Tibial artery (tissue), 4 donors: ENCODE measurements around the gene TRAPPC10.

Experiments
- DNase-seq, 2 donors: peaks; one replicate each; pipeline ENCODE4 v3.0.0-alpha.2; 2019
- H3K27ac ChIP-seq, 2 donors: fragments of 200-600 bp; sonication (generic) in 1 of 2; 1 replicate in 1 of 2; 2 replicates in 1 of 2; pipeline ENCODE4 v1.5.1; 2018 to 2019; ENCODE audit warnings: mild to moderate bottlenecking in 1 of 2
- H3K27me3 ChIP-seq, 2 donors: fragments of 200-600 bp; sonication (generic) in 1 of 2; one replicate each; pipeline versions ENCODE4 v1.5.1 to v1.6.0; 2016 to 2019
- H3K36me3 ChIP-seq, 3 donors: fragments of 200-600 bp; sonication (generic) in 2 of 3; one replicate each; pipeline ENCODE4 v1.5.1; 2016 to 2019; ENCODE audit warnings: mild to moderate bottlenecking in 2 of 3
- H3K4me1 ChIP-seq, 4 donors: fragments of 200-600 bp; sonication (generic) in 2 of 4; 1 replicate in 3 of 4; 2 replicates in 1 of 4; pipeline ENCODE4 v1.5.1; 2016 to 2019
- H3K4me3 ChIP-seq, 2 donors: fragments of 200-600 bp; sonication (generic) in 1 of 2; 1 replicate in 1 of 2; 2 replicates in 1 of 2; pipeline ENCODE4 v1.5.1; 2018 to 2019; ENCODE audit warnings: mild to moderate bottlenecking in 2 of 2
- H3K9me3 ChIP-seq, 3 donors: fragments of 200-600 bp; sonication (generic) in 1 of 3; one replicate each; pipeline ENCODE4 v1.5.1; 2016 to 2019
- CTCF ChIP-seq, 2 experiments: fragments of 200-600 bp in 1 of 2; fragments of 450-650 bp in 1 of 2; IDR thresholded peaks; one replicate each; pipeline ENCODE4 v1.5.1; 2017 to 2019; ENCODE audit warnings: antibody characterized with exemption in 2 of 2, mild to moderate bottlenecking in 1 of 2, moderate library complexity in 1 of 2
- intact Hi-C: fragments of 100-400 bp; cut with DNase I; formaldehyde crosslinking; loops from one replicate; pipeline ENCODE4 v1.15.0; 2023; ENCODE audit warnings: low total_unique reads

The TRAPPC10 gene

GRCh38 chr21:43972850-43973633 is 39.1 kb upstream of the TRAPPC10 start:
- intact Hi-C loops: no loop called here
- Histone ChIP-seq H3K27ac (no peak overlapping the region), H3K27me3 (no peaks in the 10 kb centered on the region), H3K36me3 (peaks cover 18 to 64% (median 53%) of the 10 kb centered on the region in 3 donors), H3K4me1 (no peaks in the 10 kb centered on the region), H3K4me3 (no peak overlapping the region), H3K9me3 (no peaks in the 10 kb centered on the region)
- TF ChIP-seq CTCF (IDR thresholded peaks at IDR 0.05): no peak
- DNase-seq: no peak

GRCh38 chr21:43973634-43973955 is 38.5 kb upstream of the TRAPPC10 start:
- Histone ChIP-seq H3K36me3 (peaks cover 24 to 64% (median 57%) of the 10 kb centered on the region in 3 donors), H3K9me3 (no peaks in the 10 kb centered on the region), H3K27me3 (no peaks in the 10 kb centered on the region), H3K27ac (no peak overlapping the region), H3K4me3 (no peak overlapping the region), H3K4me1 (no peaks in the 10 kb centered on the region)
- DNase-seq: no peak
- intact Hi-C loops: no loop called here
- TF ChIP-seq CTCF (IDR thresholded peaks at IDR 0.05): no peak

- no peak for TF ChIP-seq CTCF (IDR thresholded peaks at IDR 0.05)
- Histone ChIP-seq H3K4me3 (no peak overlapping the region), H3K36me3 (peaks cover 25 to 61% (median 48%) of the 10 kb centered on the region in 3 donors), H3K27ac (no peak overlapping the region), H3K9me3 (no peaks in the 10 kb centered on the region), H3K4me1 (no peaks in the 10 kb centered on the region), H3K27me3 (no peaks in the 10 kb centered on the region)
- intact Hi-C loops: no loop called here
- no peak for DNase-seq
These were observed 37.2 kb upstream of the TRAPPC10 start for GRCh38 chr21:43974791-43975468.

GRCh38 chr21:43975469-43976098 is 36.5 kb upstream of the TRAPPC10 start:
- no peak overlapping the region for H3K27ac ChIP-seq
- H3K27me3 ChIP-seq: no peaks in the 10 kb centered on the region
- intact Hi-C loops: loop anchor here (2.0 kb wide), 1 partner anchor 165 kb away; no protein-coding TSS in a partner anchor
- TF ChIP-seq CTCF (IDR thresholded peaks at IDR 0.05): peak; percentile 77 to 90
- peaks cover 23 to 58% (median 43%) of the 10 kb centered on the region in 3 donors for H3K36me3 ChIP-seq
- peak; percentile 71 to 78 for DNase-seq
- H3K4me3 ChIP-seq: no peak overlapping the region
- H3K4me1 ChIP-seq: no peaks in the 10 kb centered on the region
- H3K9me3 ChIP-seq: no peaks in the 10 kb centered on the region

GRCh38 chr21:43976661-43977060 is 35.4 kb upstream of the TRAPPC10 start:
- H3K36me3 ChIP-seq: peaks cover 23 to 58% (median 43%) of the 10 kb centered on the region in 3 donors
- no peak overlapping the region for H3K4me3 ChIP-seq
- H3K9me3 ChIP-seq: no peaks in the 10 kb centered on the region
- DNase-seq: no peak
- H3K27me3 ChIP-seq: no peaks in the 10 kb centered on the region
- no peak for TF ChIP-seq CTCF (IDR thresholded peaks at IDR 0.05)
- H3K4me1 ChIP-seq: no peaks in the 10 kb centered on the region
- intact Hi-C loops: loop anchor here (2.0 kb wide), 1 partner anchor 166 kb away; no protein-coding TSS in a partner anchor
- no peak overlapping the region for H3K27ac ChIP-seq
